ENCODE results near the gene UBA7.

- TF ChIP-seq MLX (CRISPR knock-in tag; IDR thresholded peaks at IDR 0.05), result no peak
- TF ChIP-seq CTCF (IDR thresholded peaks at IDR 0.05), result no peak
- TF ChIP-seq ZNF416 (CRISPR knock-in tag; IDR thresholded peaks at IDR 0.05), result no peak
- no peak for TF ChIP-seq GRHL2 (CRISPR knock-in tag; IDR thresholded peaks at IDR 0.05; ENCODE audit: insufficient replicate concordance, severe bottlenecking)
Observed at GRCh38 chr3:49841806-49842205, 28.1 kb upstream of the UBA7 start.
